ACC112 (cell line): Measurements from ENCODE around the gene LLGL2.

Experiments used
- H2AFZ ChIP-seq: fragments of 200-600 bp; sonication (generic); one replicate; pipeline ENCODE4 v1.6.0; 2017; ENCODE audit warnings: antibody characterized with exemption, low read length; ENCODE audit not compliant: unreplicated experiment
- H3K27ac ChIP-seq: fragments of 200-600 bp; sonication (generic); 2 replicates; pipeline ENCODE4 v1.5.1; 2014; ENCODE audit warnings: low read depth, mild to moderate bottlenecking, antibody characterized with exemption, low read length, moderate library complexity
- H3K27me3 ChIP-seq: fragments of 200-600 bp; sonication (generic); 2 replicates; pipeline ENCODE4 v1.6.1; 2014; ENCODE audit warnings: mild to moderate bottlenecking, antibody characterized with exemption, low read length, moderate library complexity, mixed read lengths; ENCODE audit not compliant: insufficient read depth
- H3K36me3 ChIP-seq: fragments of 200-600 bp; sonication (generic); 2 replicates; pipeline ENCODE4 v1.6.1; 2016; ENCODE audit warnings: mild to moderate bottlenecking, antibody characterized with exemption, low read length, moderate library complexity, mixed read lengths; ENCODE audit not compliant: insufficient read depth
- H3K4me1 ChIP-seq: fragments of 200-600 bp; sonication (generic); one replicate; pipeline ENCODE4 v1.6.1; 2016; ENCODE audit warnings: low read length, mixed read lengths; ENCODE audit not compliant: insufficient read depth, unreplicated experiment, control insufficient read depth
- H3K4me3 ChIP-seq: fragments of 200-600 bp; sonication (generic); 2 replicates; pipeline ENCODE4 v1.5.1; 2014; ENCODE audit warnings: mild to moderate bottlenecking, low read depth, low read length
- H3K79me2 ChIP-seq: fragments of 200-600 bp; sonication (generic); one replicate; pipeline ENCODE4 v1.6.0; 2016; ENCODE audit warnings: low read length; ENCODE audit not compliant: control insufficient read depth, unreplicated experiment, insufficient read depth

The LLGL2 gene

DNA sequence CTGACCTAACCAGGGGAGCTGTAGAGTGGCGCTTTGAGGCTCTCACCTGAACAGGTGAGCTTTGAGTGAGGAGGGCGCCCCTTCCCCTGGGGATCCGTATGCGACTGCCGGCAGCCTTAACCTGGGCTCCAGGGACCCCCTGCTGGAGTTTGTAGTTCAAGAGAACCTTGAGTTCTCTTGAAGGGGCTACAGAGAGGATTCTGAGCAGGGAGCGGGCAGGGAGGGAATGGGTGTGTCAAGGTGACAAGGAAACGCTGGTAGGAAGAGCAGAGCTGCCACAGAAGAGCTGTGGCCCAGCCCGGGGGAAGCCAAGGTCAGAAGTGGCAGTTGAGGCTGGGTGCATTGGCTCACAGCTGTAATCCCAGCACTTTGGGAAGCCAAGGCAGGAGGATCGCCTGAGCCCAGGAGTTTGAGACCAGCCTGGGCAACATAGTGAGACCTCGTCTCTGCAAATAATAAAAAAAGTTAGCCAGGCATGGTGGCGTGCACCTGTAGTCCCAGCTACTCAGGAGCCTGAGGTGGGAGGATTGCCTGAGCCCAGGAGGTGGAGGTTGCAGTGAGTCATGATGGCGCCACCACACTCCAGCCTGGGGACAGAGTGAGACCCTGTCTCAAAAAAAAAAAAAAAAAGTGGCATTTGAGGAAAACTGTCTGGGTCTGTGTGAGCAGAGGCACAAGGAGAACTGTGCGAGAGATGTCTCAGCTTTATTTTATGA, 1.2 kb downstream of the LLGL2 start:
- Histone ChIP-seq H3K36me3 (no peaks in the 10 kb centered on the region), H3K27ac (no peak overlapping the region), H3K27me3 (peaks cover 17% of the 10 kb centered on the region), H3K79me2 (no peaks in the 10 kb centered on the region), H2AFZ (no peak overlapping the region), H3K4me1 (no peaks in the 10 kb centered on the region), H3K4me3 (no peak overlapping the region)

GRCh38 chr17:75530837-75531720, 5.6 kb downstream of the LLGL2 start:
- Histone ChIP-seq H3K4me3 (no peak overlapping the region), H3K4me1 (no peaks in the 10 kb centered on the region), H3K36me3 (no peaks in the 10 kb centered on the region), H3K27ac (no peak overlapping the region), H3K27me3 (peaks cover 12% of the 10 kb centered on the region), H3K79me2 (no peaks in the 10 kb centered on the region), H2AFZ (no peak overlapping the region)

DNA sequence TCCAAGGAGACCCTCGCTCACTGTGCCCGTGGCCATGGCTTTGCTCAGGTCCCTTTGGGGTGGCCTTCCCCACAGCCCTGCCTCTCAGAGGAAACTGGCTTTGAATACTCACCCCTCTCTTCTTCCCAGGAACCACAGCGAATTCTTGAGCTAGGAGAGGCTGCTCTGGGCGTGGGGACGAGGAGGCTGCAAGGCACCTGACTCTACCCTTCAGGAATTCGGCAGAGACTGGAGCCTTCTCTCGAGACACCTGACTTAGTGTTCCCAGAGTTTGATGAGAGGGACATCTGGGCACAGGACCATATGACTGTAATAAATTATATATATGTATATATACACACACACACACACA, 6.2 kb downstream of the LLGL2 start:
- H2AFZ ChIP-seq = no peak overlapping the region
- no peak overlapping the region for H3K27ac ChIP-seq
- H3K4me3 ChIP-seq = no peak overlapping the region
- H3K4me1 ChIP-seq = no peaks in the 10 kb centered on the region
- no peaks in the 10 kb centered on the region for H3K79me2 ChIP-seq
- H3K36me3 ChIP-seq = no peaks in the 10 kb centered on the region
- peaks cover 6% of the 10 kb centered on the region for H3K27me3 ChIP-seq

- no peaks in the 10 kb centered on the region; the same call in 1 of the 2 replicates for H3K27me3 ChIP-seq
- H2AFZ ChIP-seq = no peak overlapping the region
- H3K4me3 ChIP-seq = no peak overlapping the region
- no peak overlapping the region for H3K27ac ChIP-seq
- H3K79me2 ChIP-seq = no peaks in the 10 kb centered on the region
- no peaks in the 10 kb centered on the region for H3K36me3 ChIP-seq
- H3K4me1 ChIP-seq = no peaks in the 10 kb centered on the region
Measured at GRCh38 chr17:75535119-75535537, 9.6 kb downstream of the LLGL2 start.

- Histone ChIP-seq H3K27ac (no peak overlapping the region), H3K27me3 (no peaks in the 10 kb centered on the region; the same call in 1 of the 2 replicates), H2AFZ (no peak overlapping the region), H3K36me3 (no peaks in the 10 kb centered on the region), H3K4me1 (no peaks in the 10 kb centered on the region), H3K4me3 (no peak overlapping the region), H3K79me2 (no peaks in the 10 kb centered on the region)
Measured at GRCh38 chr17:75535871-75536270, 10.4 kb downstream of the LLGL2 start.

DNA sequence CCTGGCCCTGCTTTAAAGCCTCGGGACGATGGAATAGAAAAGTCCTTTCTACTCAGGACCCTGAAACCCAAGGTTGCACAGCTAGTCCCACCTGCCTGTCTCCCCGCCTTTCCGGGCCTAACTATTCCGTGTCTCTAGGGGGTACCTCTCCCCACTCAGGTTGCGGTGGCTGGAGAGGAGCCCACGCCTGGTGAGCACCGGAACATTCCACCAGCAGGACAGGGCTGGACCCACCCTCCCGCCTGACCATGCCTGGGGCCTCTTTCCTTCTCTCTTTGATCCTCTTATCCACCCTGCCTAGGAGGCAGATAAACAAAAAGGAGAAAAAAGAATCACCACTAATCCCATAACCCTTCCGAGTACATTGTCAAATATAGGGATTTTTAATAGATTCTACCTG, 10.9 kb downstream of the LLGL2 start:
- no peaks in the 10 kb centered on the region for H3K4me1 ChIP-seq
- H2AFZ ChIP-seq = no peak overlapping the region
- no peak overlapping the region for H3K4me3 ChIP-seq
- no peaks in the 10 kb centered on the region for H3K36me3 ChIP-seq
- no peaks in the 10 kb centered on the region for H3K79me2 ChIP-seq
- no peak overlapping the region for H3K27ac ChIP-seq
- no peaks in the 10 kb centered on the region; the same call in 1 of the 2 replicates for H3K27me3 ChIP-seq

GRCh38 chr17:75539967-75540729, 14.7 kb downstream of the LLGL2 start:
- no peak overlapping the region for H3K4me3 ChIP-seq
- no peaks in the 10 kb centered on the region; the same call in 1 of the 2 replicates for H3K27me3 ChIP-seq
- H3K36me3 ChIP-seq = no peaks in the 10 kb centered on the region
- no peaks in the 10 kb centered on the region for H3K79me2 ChIP-seq
- no peak overlapping the region for H3K27ac ChIP-seq
- no peak overlapping the region for H2AFZ ChIP-seq
- no peaks in the 10 kb centered on the region for H3K4me1 ChIP-seq

GRCh38 chr17:75540923-75541503, 15.5 kb downstream of the LLGL2 start:
- Histone ChIP-seq H3K36me3 (no peaks in the 10 kb centered on the region), H3K27me3 (no peaks in the 10 kb centered on the region; the same call in 1 of the 2 replicates), H2AFZ (no peak overlapping the region), H3K27ac (no peak overlapping the region), H3K4me3 (no peak overlapping the region), H3K4me1 (no peaks in the 10 kb centered on the region), H3K79me2 (no peaks in the 10 kb centered on the region)

DNA sequence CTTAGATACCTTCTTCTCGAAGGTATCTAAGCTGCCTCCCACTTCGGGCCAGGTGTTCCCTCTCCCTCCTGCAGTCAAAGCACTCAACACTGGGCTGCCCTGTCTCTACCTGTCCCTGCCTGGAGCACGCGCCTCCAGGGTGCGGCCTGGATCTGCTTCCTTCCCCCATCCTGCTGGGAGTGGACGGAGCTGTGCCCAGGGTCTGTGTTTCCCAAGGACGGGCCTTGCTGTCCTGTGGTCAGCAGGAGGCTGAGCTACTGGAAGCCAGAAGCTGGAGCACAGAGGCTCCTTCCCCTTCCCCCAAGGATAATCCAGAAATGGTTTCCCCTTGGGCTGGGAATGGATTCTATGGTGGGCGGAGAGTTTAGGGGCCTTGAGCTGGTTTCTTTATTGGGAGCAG, 16.7 kb downstream of the LLGL2 start:
- H2AFZ ChIP-seq = no peak overlapping the region
- no peak overlapping the region for H3K4me3 ChIP-seq
- no peak overlapping the region for H3K27ac ChIP-seq
- no peaks in the 10 kb centered on the region; the same call in 1 of the 2 replicates for H3K27me3 ChIP-seq
- H3K79me2 ChIP-seq = no peaks in the 10 kb centered on the region
- H3K4me1 ChIP-seq = no peaks in the 10 kb centered on the region
- no peaks in the 10 kb centered on the region for H3K36me3 ChIP-seq

- no peak overlapping the region for H3K4me3 ChIP-seq
- no peaks in the 10 kb centered on the region for H3K79me2 ChIP-seq
- no peaks in the 10 kb centered on the region for H3K36me3 ChIP-seq
- no peaks in the 10 kb centered on the region for H3K4me1 ChIP-seq
- no peaks in the 10 kb centered on the region; the same call in 1 of the 2 replicates for H3K27me3 ChIP-seq
- H2AFZ ChIP-seq = no peak overlapping the region
- H3K27ac ChIP-seq = no peak overlapping the region
Measured at GRCh38 chr17:75542728-75543336, 17.3 kb downstream of the LLGL2 start.
